ENCODE measurements around the gene APOOL. TPM values are rescaled to one million over a fixed set of nuclear protein-coding genes. Genes with fewer than 3 reads are reported as not detected.

APOOL gene
- total RNA-seq, 2 donors from 2014 or later, result 36.7 to 46.4 TPM

Other genes starting within 250 kb of the APOOL start
- gene SATL1, start 239.9 kb downstream of the APOOL start, total RNA-seq, result not detected
- gene ZNF711, start 240.1 kb downstream of the APOOL start, total RNA-seq, result 1 to 10 TPM; 3.2 to 4.7 TPM

Measured in posterior vena cava (tissue), 2 donors.